Brain pericyte (primary cell): ENCODE data around the gene TMEM130.

Experiments
- DNase-seq: peaks from one replicate; pipeline ENCODE4 v3.0.0-alpha.2; 2012; ENCODE audit warnings: low read depth, low spot score

Gene TMEM130

GRCh38 chr7:98869597-98870120, at the start of gene TMEM130:
TMEM130 (minus strand) TSS chr7:98870014; CDS start chr7:98869861, 153 bp downstream.
- DNase-seq: no peak

- no peak for DNase-seq
Observed at GRCh38 chr7:98917331-98917730, 47.5 kb upstream of the TMEM130 start.

- peak; percentile 16 for DNase-seq
Observed at GRCh38 chr7:98913612-98914011, 43.8 kb upstream of the TMEM130 start.

- no peak for DNase-seq
Observed at GRCh38 chr7:98913026-98913425, 43.2 kb upstream of the TMEM130 start.

- DNase-seq: no peak
Observed at GRCh38 chr7:98911916-98912315, 42.1 kb upstream of the TMEM130 start.

- DNase-seq: no peak
Observed at GRCh38 chr7:98910427-98910826, 40.6 kb upstream of the TMEM130 start.

GRCh38 chr7:98909487-98909886, 39.7 kb upstream of the TMEM130 start:
- DNase-seq: no peak

- DNase-seq: no peak
Observed at GRCh38 chr7:98908585-98908984, 38.8 kb upstream of the TMEM130 start.

- no peak for DNase-seq
Observed at GRCh38 chr7:98907570-98907969, 37.8 kb upstream of the TMEM130 start.

GRCh38 chr7:98903246-98903645, 33.4 kb upstream of the TMEM130 start:
- DNase-seq: no peak

- no peak for DNase-seq
Observed at GRCh38 chr7:98902523-98902922, 32.7 kb upstream of the TMEM130 start.

GRCh38 chr7:98900815-98901214, 31.0 kb upstream of the TMEM130 start:
- DNase-seq: no peak

- DNase-seq: no peak
Observed at GRCh38 chr7:98899816-98900215, 30.0 kb upstream of the TMEM130 start.

- no peak for DNase-seq
Observed at GRCh38 chr7:98892609-98893008, 22.8 kb upstream of the TMEM130 start.

- no peak for DNase-seq
Observed at GRCh38 chr7:98887038-98887437, 17.2 kb upstream of the TMEM130 start.

- no peak for DNase-seq
Observed at GRCh38 chr7:98884416-98884815, 14.6 kb upstream of the TMEM130 start.

GRCh38 chr7:98881561-98882315, 11.9 kb upstream of the TMEM130 start:
- DNase-seq: no peak

GRCh38 chr7:98880485-98880884, 10.7 kb upstream of the TMEM130 start:
- DNase-seq: no peak

- no peak for DNase-seq
Observed at GRCh38 chr7:98879979-98880315, 10.1 kb upstream of the TMEM130 start.

- no peak for DNase-seq
Observed at GRCh38 chr7:98879198-98879978, 9.6 kb upstream of the TMEM130 start.

GRCh38 chr7:98878365-98879197, 8.8 kb upstream of the TMEM130 start, which contains the start of gene TRRAP:
TRRAP (plus strand) TSS chr7:98878532; CDS start chr7:98881151, 2,619 bp downstream.
- DNase-seq: no peak
